ENCODE data around the gene PODXL. TPM values are rescaled to one million over a fixed set of nuclear protein-coding genes. Genes with fewer than 3 reads are reported as not detected.

The PODXL gene
- polyA plus RNA-seq (2013, experiment 1 of 2) = 315 TPM
- 331 TPM for polyA plus RNA-seq (2013, experiment 2 of 2)

DNA sequence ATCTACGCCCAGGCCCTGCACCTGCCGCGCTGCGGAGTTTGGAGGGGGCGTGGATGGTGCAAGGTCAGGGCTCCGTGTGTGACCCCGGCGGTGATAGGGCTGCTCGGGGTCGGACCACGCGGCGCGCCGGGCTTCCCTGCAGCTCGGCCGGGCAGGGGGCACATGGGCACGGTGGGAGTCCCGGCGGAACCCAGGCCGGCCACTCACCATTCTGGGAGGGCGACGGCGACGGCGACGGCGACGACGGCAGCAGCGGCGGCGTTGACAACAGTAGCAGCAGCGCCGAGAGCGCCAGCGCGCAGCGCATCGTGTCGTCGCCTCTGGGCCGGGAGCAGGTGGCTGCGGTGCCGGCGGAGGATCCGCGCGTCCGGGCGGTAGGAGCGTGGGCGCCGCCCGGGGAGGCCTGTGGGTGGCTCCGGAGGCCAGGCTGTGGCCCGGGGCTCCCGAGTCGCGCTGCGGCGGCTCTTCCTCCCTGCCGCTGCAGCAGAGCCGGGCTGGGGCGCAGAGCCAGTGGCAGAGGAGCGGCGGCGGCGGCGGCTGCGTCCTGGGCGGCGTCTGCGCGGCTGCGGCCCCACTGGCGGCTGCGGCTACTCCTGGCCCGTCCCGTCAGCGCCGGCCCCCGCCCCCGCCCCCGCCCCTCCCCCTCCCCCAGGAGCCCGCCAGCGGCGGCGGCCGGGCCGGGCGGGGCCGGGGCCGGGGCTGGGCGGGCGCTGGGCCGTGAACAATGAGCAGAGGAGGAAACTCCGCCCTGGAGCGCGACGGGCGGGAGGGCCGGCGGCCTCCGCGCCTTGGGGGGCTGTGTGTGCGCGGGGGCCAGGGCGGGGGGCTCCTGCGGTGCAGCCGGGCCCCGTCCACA lies at the start of gene PODXL:
TSS of gene PODXL (minus strand) at position 576 of the 856 bp plus-strand sequence. CDS start at position 307, 269 bp downstream.
- Histone ChIP-seq H3K27ac (ENCODE audit: low read depth, low read length) (peak within 1 kb of the TSS; percentile 91; the same call in 1 of the 2 replicates), H3K27me3 (ENCODE audit: insufficient read depth, low read length) (peaks cover 13% of the 10 kb centered on the region; the same call in 1 of the 2 replicates), H3K36me3 (ENCODE audit: insufficient read depth, low read length) (peaks cover 41% of the 10 kb centered on the region), H3K4me1 (ENCODE audit: insufficient read depth, low read length) (peaks cover 40% of the 10 kb centered on the region), H3K9ac (ENCODE audit: low read depth, low read length) (peak within 1 kb of the TSS; percentile 80), H3K9me3 (ENCODE audit: insufficient read depth, low read depth, low read length) (no peaks in the 10 kb centered on the region), H3K4me3 (ENCODE audit: low read length) (peak within 1 kb of the TSS; percentile 97)
- WGBS = under 1% methylated on average over 99 of the region's 112 CpGs

GRCh38 chr7:131605280-131605878 lies 49.0 kb upstream of the PODXL start:
- Histone ChIP-seq H3K9ac (ENCODE audit: low read depth, low read length) (peak overlapping the region; percentile 76), H3K27me3 (ENCODE audit: insufficient read depth, low read length) (no peaks in the 10 kb centered on the region), H3K9me3 (ENCODE audit: insufficient read depth, low read depth, low read length) (no peaks in the 10 kb centered on the region), H3K27ac (ENCODE audit: low read depth, low read length) (peak overlapping the region; percentile 98), H3K4me3 (ENCODE audit: low read length) (peak overlapping the region; percentile 33), H3K36me3 (ENCODE audit: insufficient read depth, low read length) (no peaks in the 10 kb centered on the region), H3K4me1 (ENCODE audit: insufficient read depth, low read length) (peaks cover 54% of the 10 kb centered on the region)
- 4% methylated on average over 9 of the region's 9 CpGs for WGBS

GRCh38 chr7:131604841-131605279 lies 48.4 kb upstream of the PODXL start:
- 5% methylated on average over 6 of the region's 7 CpGs for WGBS
- Histone ChIP-seq H3K4me3 (ENCODE audit: low read length) (peak overlapping the region; percentile 33), H3K9me3 (ENCODE audit: insufficient read depth, low read depth, low read length) (no peaks in the 10 kb centered on the region), H3K36me3 (ENCODE audit: insufficient read depth, low read length) (no peaks in the 10 kb centered on the region), H3K9ac (ENCODE audit: low read depth, low read length) (peak overlapping the region; percentile 63), H3K27me3 (ENCODE audit: insufficient read depth, low read length) (no peaks in the 10 kb centered on the region), H3K27ac (ENCODE audit: low read depth, low read length) (peak overlapping the region; percentile 98), H3K4me1 (ENCODE audit: insufficient read depth, low read length) (peaks cover 54% of the 10 kb centered on the region)

- WGBS = 80% methylated on average over 2 of the region's 2 CpGs
- Histone ChIP-seq H3K9me3 (ENCODE audit: insufficient read depth, low read depth, low read length) (no peaks in the 10 kb centered on the region), H3K36me3 (ENCODE audit: insufficient read depth, low read length) (no peaks in the 10 kb centered on the region), H3K4me3 (ENCODE audit: low read length) (no peak overlapping the region), H3K4me1 (ENCODE audit: insufficient read depth, low read length) (peaks cover 54% of the 10 kb centered on the region), H3K27me3 (ENCODE audit: insufficient read depth, low read length) (no peaks in the 10 kb centered on the region), H3K9ac (ENCODE audit: low read depth, low read length) (peak overlapping the region; percentile 63), H3K27ac (ENCODE audit: low read depth, low read length) (peak overlapping the region; percentile 98)
Measured at GRCh38 chr7:131603932-131604331, 47.5 kb upstream of the PODXL start.

DNA sequence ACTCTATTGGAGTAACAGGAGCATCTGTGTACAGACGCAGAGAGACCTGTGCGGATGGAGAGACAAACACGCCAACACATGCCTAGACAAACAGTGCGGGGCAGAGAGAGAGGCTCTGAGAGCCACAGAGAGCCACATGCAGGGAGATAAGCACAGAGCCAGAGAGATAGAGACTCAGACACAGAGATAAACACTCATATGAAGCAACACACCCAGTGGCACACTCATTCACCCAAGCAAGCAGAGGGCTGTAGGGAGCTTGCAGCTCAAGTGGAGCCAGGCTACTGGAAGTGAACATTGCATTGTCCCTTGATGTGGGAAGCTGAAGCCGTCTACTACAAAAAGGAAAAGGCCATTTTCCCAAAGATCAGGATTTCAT lies 46.6 kb upstream of the PODXL start:
- Histone ChIP-seq H3K27ac (ENCODE audit: low read depth, low read length) (peak overlapping the region; percentile 98), H3K4me3 (ENCODE audit: low read length) (no peak overlapping the region), H3K4me1 (ENCODE audit: insufficient read depth, low read length) (peaks cover 50% of the 10 kb centered on the region)

GRCh38 chr7:131602304-131602993 lies 46.0 kb upstream of the PODXL start:
- peak overlapping the region; percentile 98 for H3K27ac ChIP-seq (ENCODE audit: low read depth, low read length)
- 90% methylated on average over 12 of the region's 12 CpGs for WGBS

More for the DNA sequence above, 46.6 kb upstream of the PODXL start:
- whole genome bisulfite sequencing = 87% methylated on average over 5 of the region's 5 CpGs
- no peaks in the 10 kb centered on the region for H3K9me3 ChIP-seq (ENCODE audit: insufficient read depth, low read depth, low read length)
- H3K27me3 ChIP-seq (ENCODE audit: insufficient read depth, low read length) = no peaks in the 10 kb centered on the region
- peak overlapping the region; percentile 11; the same call in 1 of the 2 replicates for H3K9ac ChIP-seq (ENCODE audit: low read depth, low read length)
- H3K36me3 ChIP-seq (ENCODE audit: insufficient read depth, low read length) = no peaks in the 10 kb centered on the region

GRCh38 chr7:131600085-131600881 lies 43.9 kb upstream of the PODXL start:
- Histone ChIP-seq H3K36me3 (ENCODE audit: insufficient read depth, low read length) (no peaks in the 10 kb centered on the region), H3K27ac (ENCODE audit: low read depth, low read length) (0 out of 2 replicates have a peak overlapping the region, but pooled peaks have one; percentile 2), H3K9me3 (ENCODE audit: insufficient read depth, low read depth, low read length) (no peaks in the 10 kb centered on the region), H3K4me3 (ENCODE audit: low read length) (no peak overlapping the region), H3K4me1 (ENCODE audit: insufficient read depth, low read length) (peaks cover 28% of the 10 kb centered on the region), H3K9ac (ENCODE audit: low read depth, low read length) (no peak overlapping the region), H3K27me3 (ENCODE audit: insufficient read depth, low read length) (no peaks in the 10 kb centered on the region)
- whole genome bisulfite sequencing = 91% methylated on average over 11 of the region's 11 CpGs

More at GRCh38 chr7:131602304-131602993, 46.0 kb upstream of the PODXL start:
- peak overlapping the region; percentile 11; the same call in 1 of the 2 replicates for H3K9ac ChIP-seq (ENCODE audit: low read depth, low read length)
- H3K27me3 ChIP-seq (ENCODE audit: insufficient read depth, low read length) = no peaks in the 10 kb centered on the region
- H3K9me3 ChIP-seq (ENCODE audit: insufficient read depth, low read depth, low read length) = no peaks in the 10 kb centered on the region
- H3K4me3 ChIP-seq (ENCODE audit: low read length) = no peak overlapping the region
- H3K4me1 ChIP-seq (ENCODE audit: insufficient read depth, low read length) = peaks cover 45% of the 10 kb centered on the region
- H3K36me3 ChIP-seq (ENCODE audit: insufficient read depth, low read length) = no peaks in the 10 kb centered on the region

- H3K9me3 ChIP-seq (ENCODE audit: insufficient read depth, low read depth, low read length) = no peaks in the 10 kb centered on the region
- peaks cover 6% of the 10 kb centered on the region; the same call in 1 of the 2 replicates for H3K4me1 ChIP-seq (ENCODE audit: insufficient read depth, low read length)
- no peak overlapping the region for H3K9ac ChIP-seq (ENCODE audit: low read depth, low read length)
- no peak overlapping the region for H3K27ac ChIP-seq (ENCODE audit: low read depth, low read length)
- 95% methylated on average over 6 of the region's 6 CpGs for WGBS
- H3K36me3 ChIP-seq (ENCODE audit: insufficient read depth, low read length) = no peaks in the 10 kb centered on the region
- H3K27me3 ChIP-seq (ENCODE audit: insufficient read depth, low read length) = no peaks in the 10 kb centered on the region
- H3K4me3 ChIP-seq (ENCODE audit: low read length) = no peak overlapping the region
Measured at GRCh38 chr7:131596785-131597184, 40.4 kb upstream of the PODXL start.

DNA sequence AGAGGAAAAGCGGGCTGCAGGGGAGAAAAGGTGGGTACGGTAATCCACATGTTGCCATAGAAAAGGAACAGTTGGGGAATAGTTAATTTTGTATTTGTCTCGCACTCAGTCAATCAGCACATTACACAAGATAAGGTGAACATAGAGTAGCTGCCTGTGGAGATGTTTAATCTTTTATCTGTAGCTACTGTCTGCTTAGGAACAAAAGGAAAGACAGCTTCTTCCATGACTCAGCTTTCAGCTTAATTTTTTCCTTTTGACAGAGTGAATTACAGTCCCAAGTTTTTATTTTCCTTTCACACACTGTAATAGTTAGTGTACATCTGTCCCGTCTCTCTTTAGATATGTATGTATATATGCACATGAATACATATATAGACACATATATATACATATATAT lies 39.3 kb upstream of the PODXL start:
- WGBS = 89% methylated on average over 3 of the region's 4 CpGs
- Histone ChIP-seq H3K9me3 (ENCODE audit: insufficient read depth, low read depth, low read length) (no peaks in the 10 kb centered on the region), H3K36me3 (ENCODE audit: insufficient read depth, low read length) (no peaks in the 10 kb centered on the region), H3K27me3 (ENCODE audit: insufficient read depth, low read length) (no peaks in the 10 kb centered on the region), H3K9ac (ENCODE audit: low read depth, low read length) (no peak overlapping the region), H3K4me3 (ENCODE audit: low read length) (no peak overlapping the region), H3K4me1 (ENCODE audit: insufficient read depth, low read length) (peaks cover under 1% of the 10 kb centered on the region; the same call in 1 of the 2 replicates), H3K27ac (ENCODE audit: low read depth, low read length) (0 out of 2 replicates have a peak overlapping the region, but pooled peaks have one; percentile 10)

DNA sequence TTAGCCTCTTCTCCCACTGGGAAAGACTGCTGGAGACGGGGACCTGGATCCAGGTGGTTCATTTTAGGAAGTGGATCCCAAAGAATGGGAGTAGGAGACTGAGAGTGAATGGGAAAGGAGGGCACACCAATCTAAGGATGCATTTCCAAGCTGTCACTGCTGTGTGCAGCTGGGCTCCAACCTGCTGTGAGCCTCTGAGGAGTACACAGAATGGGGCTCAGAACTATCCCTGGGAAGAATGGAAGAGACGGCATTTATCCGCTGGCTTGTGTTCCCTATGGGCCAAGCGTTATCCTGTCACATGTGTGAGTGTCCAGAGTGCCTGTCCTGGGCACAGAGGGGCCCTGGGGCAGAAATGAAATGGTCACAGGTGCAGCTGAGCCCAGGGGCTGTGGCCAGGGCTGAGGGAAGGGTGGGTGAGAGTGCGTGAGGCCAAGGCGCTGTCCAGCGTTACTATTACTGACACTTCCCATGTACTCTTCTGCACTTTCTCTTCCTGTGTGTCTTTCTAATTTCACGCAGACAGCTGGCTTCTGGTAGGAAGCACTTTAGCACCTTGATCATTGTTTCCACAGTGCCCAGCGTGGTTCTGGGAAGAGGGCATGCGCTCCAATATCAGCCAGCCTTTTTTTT lies 35.4 kb upstream of the PODXL start:
- Histone ChIP-seq H3K9ac (ENCODE audit: low read depth, low read length) (no peak overlapping the region), H3K36me3 (ENCODE audit: insufficient read depth, low read length) (no peaks in the 10 kb centered on the region), H3K9me3 (ENCODE audit: insufficient read depth, low read depth, low read length) (no peaks in the 10 kb centered on the region), H3K27me3 (ENCODE audit: insufficient read depth, low read length) (no peaks in the 10 kb centered on the region), H3K4me3 (ENCODE audit: low read length) (no peak overlapping the region), H3K27ac (ENCODE audit: low read depth, low read length) (no peak overlapping the region; the same call in 1 of the 2 replicates), H3K4me1 (ENCODE audit: insufficient read depth, low read length) (no peaks in the 10 kb centered on the region)
- WGBS = 84% methylated on average over 10 of the region's 10 CpGs
